ENCODE measurements around the gene ANKHD1. TPM values are rescaled to one million over a fixed set of nuclear protein-coding genes. Genes with fewer than 3 reads are reported as not detected.

The ANKHD1 gene
- total RNA-seq, 1 donor from 2014 or later, result 105 TPM

GRCh38 chr5:140357726-140358093 lies 43.9 kb upstream of the ANKHD1 start:
- H3K9me3 Mint-ChIP-seq (ENCODE audit: unreplicated experiment), result peaks cover 4% of the 10 kb centered on the region
- no peaks in the 10 kb centered on the region for H3K36me3 Mint-ChIP-seq (ENCODE audit: unreplicated experiment)
- peaks cover 5% of the 10 kb centered on the region for H3K27me3 Mint-ChIP-seq (ENCODE audit: unreplicated experiment)
- H3K4me3 Mint-ChIP-seq (ENCODE audit: unreplicated experiment), result no peak overlapping the region
- TF ChIP-seq CTCF (IDR thresholded peaks at IDR 0.05; ENCODE audit: partially characterized antibody, unreplicated experiment), result peak; percentile 79
- peaks cover 3% of the 10 kb centered on the region for H3K4me1 Mint-ChIP-seq (ENCODE audit: low read depth, unreplicated experiment)
- DNase-seq, result peak; percentile 84
- peak overlapping the region; percentile 85 for H3K27ac Mint-ChIP-seq (ENCODE audit: unreplicated experiment)

- Mint-ChIP-seq H3K4me1 (ENCODE audit: low read depth, unreplicated experiment) (peaks cover 3% of the 10 kb centered on the region), H3K9me3 (ENCODE audit: unreplicated experiment) (peaks cover 4% of the 10 kb centered on the region), H3K36me3 (ENCODE audit: unreplicated experiment) (no peaks in the 10 kb centered on the region), H3K27me3 (ENCODE audit: unreplicated experiment) (peaks cover 5% of the 10 kb centered on the region), H3K27ac (ENCODE audit: unreplicated experiment) (no peak overlapping the region), H3K4me3 (ENCODE audit: unreplicated experiment) (no peak overlapping the region)
- peak; percentile 53 for DNase-seq
- TF ChIP-seq CTCF (IDR thresholded peaks at IDR 0.05; ENCODE audit: partially characterized antibody, unreplicated experiment), result peak; percentile 42
These were observed 42.8 kb upstream of the ANKHD1 start for GRCh38 chr5:140358738-140359310.

GRCh38 chr5:140360101-140360500 lies 41.5 kb upstream of the ANKHD1 start, which contains the start of gene SLC4A9:
Gene SLC4A9, plus strand, starts transcription at chr5:140360194. Its CDS starts 43 bp downstream, at chr5:140360237.
- H3K9me3 Mint-ChIP-seq (ENCODE audit: unreplicated experiment), result peaks cover 4% of the 10 kb centered on the region
- H3K36me3 Mint-ChIP-seq (ENCODE audit: unreplicated experiment), result no peaks in the 10 kb centered on the region
- TF ChIP-seq CTCF (IDR thresholded peaks at IDR 0.05; ENCODE audit: partially characterized antibody, unreplicated experiment), result no peak

GRCh38 chr5:140360681-140361479 lies 40.8 kb upstream of the ANKHD1 start:
- H3K27me3 Mint-ChIP-seq (ENCODE audit: unreplicated experiment), result peaks cover 7% of the 10 kb centered on the region
- no peak overlapping the region for H3K4me3 Mint-ChIP-seq (ENCODE audit: unreplicated experiment)
- H3K4me1 Mint-ChIP-seq (ENCODE audit: low read depth, unreplicated experiment), result peaks cover 3% of the 10 kb centered on the region
- no peak overlapping the region for H3K27ac Mint-ChIP-seq (ENCODE audit: unreplicated experiment)
- TF ChIP-seq CTCF (IDR thresholded peaks at IDR 0.05; ENCODE audit: partially characterized antibody, unreplicated experiment), result no peak
- peaks cover 4% of the 10 kb centered on the region for H3K9me3 Mint-ChIP-seq (ENCODE audit: unreplicated experiment)
- no peaks in the 10 kb centered on the region for H3K36me3 Mint-ChIP-seq (ENCODE audit: unreplicated experiment)
- no peak for DNase-seq

More at GRCh38 chr5:140360101-140360500, 41.5 kb upstream of the ANKHD1 start, which contains the start of gene SLC4A9:
- Mint-ChIP-seq H3K27ac (ENCODE audit: unreplicated experiment) (no peak within 1 kb of the TSS), H3K4me1 (ENCODE audit: low read depth, unreplicated experiment) (peaks cover 3% of the 10 kb centered on the region), H3K4me3 (ENCODE audit: unreplicated experiment) (no peak within 1 kb of the TSS), H3K27me3 (ENCODE audit: unreplicated experiment) (peaks cover 7% of the 10 kb centered on the region)
- DNase-seq, result no peak

- peaks cover 6% of the 10 kb centered on the region for H3K4me1 Mint-ChIP-seq (ENCODE audit: low read depth, unreplicated experiment)
- no peaks in the 10 kb centered on the region for H3K36me3 Mint-ChIP-seq (ENCODE audit: unreplicated experiment)
- no peak overlapping the region for H3K4me3 Mint-ChIP-seq (ENCODE audit: unreplicated experiment)
- no peak for TF ChIP-seq CTCF (IDR thresholded peaks at IDR 0.05; ENCODE audit: partially characterized antibody, unreplicated experiment)
- H3K9me3 Mint-ChIP-seq (ENCODE audit: unreplicated experiment), result peaks cover 4% of the 10 kb centered on the region
- DNase-seq, result no peak
- H3K27me3 Mint-ChIP-seq (ENCODE audit: unreplicated experiment), result peaks cover 7% of the 10 kb centered on the region
- no peak overlapping the region for H3K27ac Mint-ChIP-seq (ENCODE audit: unreplicated experiment)
These were observed 39.7 kb upstream of the ANKHD1 start for GRCh38 chr5:140361901-140362300.
